ENCODE results near the gene NUP50.

The NUP50 gene

GRCh38 chr22:45230026-45230721 lies 66.4 kb downstream of the NUP50 start:
- DNase-seq (ENCODE audit: low read depth) = no peak

DNA sequence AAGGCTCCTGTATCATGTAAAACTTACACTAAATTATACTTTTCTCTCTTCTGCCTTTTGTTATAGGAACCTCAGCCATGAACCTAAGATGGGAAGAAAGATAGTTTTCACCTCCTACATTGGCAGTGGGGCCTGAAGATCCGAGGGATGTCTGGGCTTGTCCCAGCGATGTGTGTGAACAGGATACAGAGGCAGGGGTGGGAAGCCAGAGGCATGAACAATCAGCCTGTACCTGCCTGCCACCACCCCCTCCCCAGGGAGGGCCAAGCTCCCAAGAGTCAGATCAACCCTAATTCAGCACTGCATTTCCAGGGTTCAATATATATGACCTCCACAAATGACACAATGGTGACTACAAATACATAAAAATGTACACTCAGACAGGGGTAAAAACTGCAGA lies 67.6 kb downstream of the NUP50 start:
- DNase-seq (ENCODE audit: low read depth) = no peak

DNA sequence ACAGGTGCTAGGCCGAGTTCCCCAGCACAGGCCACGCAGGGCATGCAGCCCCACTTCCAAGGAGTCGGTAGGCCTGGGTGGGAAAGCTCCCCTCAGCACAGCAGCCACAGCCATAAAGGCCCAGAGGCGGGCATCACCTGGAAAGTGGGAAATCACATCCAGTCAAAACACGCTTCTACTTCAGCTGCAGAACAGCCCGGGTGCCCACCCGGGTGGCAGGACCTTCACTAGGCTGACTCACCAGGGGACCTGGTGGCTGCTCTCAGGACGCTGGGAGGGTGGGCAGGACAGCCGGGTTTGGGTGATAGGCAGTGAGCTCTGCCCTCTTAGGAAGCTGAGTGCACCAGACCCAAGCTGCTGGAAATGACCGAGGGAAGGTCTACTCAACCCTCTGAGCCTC lies 69.7 kb downstream of the NUP50 start:
- DNase-seq (ENCODE audit: low read depth) = no peak

DNA sequence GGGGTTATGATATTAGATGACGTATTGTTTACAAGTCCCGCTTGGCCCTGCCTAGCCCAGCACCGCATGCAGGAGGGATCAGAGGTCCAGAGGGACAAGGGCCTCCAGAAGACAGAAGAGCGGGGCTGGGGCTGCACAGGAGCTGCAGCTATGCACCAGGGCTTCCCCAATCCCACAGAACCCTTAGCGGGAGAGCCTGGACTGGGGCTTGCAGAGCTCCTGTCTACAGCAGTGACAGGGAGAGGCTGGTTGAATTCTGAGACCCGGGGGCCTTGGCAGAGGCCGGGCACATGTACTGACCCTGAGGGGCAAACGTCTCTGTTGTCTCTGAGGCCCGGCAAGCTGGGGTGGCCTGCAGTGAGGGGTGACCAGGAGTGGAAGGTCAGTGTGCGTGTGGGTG lies 70.1 kb downstream of the NUP50 start:
- no peak for DNase-seq (ENCODE audit: low read depth)

DNA sequence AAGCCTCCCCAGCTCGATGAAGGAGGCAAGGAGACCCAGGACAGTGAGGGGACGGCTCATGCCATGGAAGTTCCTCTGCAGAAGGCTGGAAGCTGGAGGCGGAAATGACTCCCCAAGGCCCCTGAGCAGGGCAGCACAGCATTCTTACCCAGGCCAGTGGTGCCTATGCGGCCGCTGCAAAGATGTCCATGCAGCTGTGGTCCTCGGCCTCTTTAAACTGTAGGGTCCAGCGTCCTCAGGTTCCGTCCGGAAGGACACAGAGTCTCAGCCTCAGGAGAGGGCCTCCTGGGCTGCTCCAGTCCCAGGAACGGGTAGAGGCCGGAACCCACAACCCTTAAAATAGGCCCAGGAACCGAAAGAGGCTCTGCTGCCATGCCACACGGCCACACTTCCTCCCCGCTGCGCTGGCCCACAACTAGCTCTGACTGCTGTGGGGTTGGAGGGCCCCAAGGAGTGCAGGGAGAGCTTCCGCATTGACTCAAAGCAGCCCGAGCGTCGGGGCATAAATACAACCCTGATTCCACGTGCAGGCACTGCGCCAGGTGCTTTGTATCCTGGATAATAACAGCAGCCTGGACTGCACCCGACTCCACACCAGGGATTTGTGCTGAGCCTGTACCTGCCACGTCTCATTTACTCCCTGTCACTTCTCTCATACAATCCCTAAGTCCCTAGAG lies 71.5 kb downstream of the NUP50 start:
- DNase-seq (ENCODE audit: low read depth) = no peak

GRCh38 chr22:45235851-45236342 lies 72.2 kb downstream of the NUP50 start:
- no peak for DNase-seq (ENCODE audit: low read depth)

- no peak for DNase-seq (ENCODE audit: low read depth)
Measured at GRCh38 chr22:45237065-45237990, 73.6 kb downstream of the NUP50 start.

Measured in fibroblast of gingiva (primary cell).